HG02981 (cell line): ENCODE measurements around the gene APLNR.

Experiments
- ATAC-seq: cut with Tn5 transposase; IDR thresholded peaks from one replicate; pipeline ENCODE4 v1.9.1; 2021; ENCODE audit warnings: mild to moderate bottlenecking, moderate library complexity; ENCODE audit not compliant: unreplicated experiment

The APLNR gene

GRCh38 chr11:57251491-57252104, 14.5 kb upstream of the APLNR start:
- ATAC-seq = no peak

- no peak for ATAC-seq
Measured at GRCh38 chr11:57251037-57251436, 14.0 kb upstream of the APLNR start.

- no peak for ATAC-seq
Measured at GRCh38 chr11:57249384-57250319, 12.6 kb upstream of the APLNR start.

GRCh38 chr11:57248780-57249383, 11.8 kb upstream of the APLNR start:
- peak; percentile 59 for ATAC-seq

GRCh38 chr11:57244911-57245310, 7.9 kb upstream of the APLNR start:
- no peak for ATAC-seq

- no peak for ATAC-seq
Measured at GRCh38 chr11:57241353-57241972, 4.4 kb upstream of the APLNR start.

- no peak for ATAC-seq
Measured at GRCh38 chr11:57240757-57241156, 3.7 kb upstream of the APLNR start.

GRCh38 chr11:57240007-57240406, 3.0 kb upstream of the APLNR start:
- no peak for ATAC-seq

GRCh38 chr11:57239348-57239747, 2.3 kb upstream of the APLNR start:
- no peak for ATAC-seq

- no peak for ATAC-seq
Measured at GRCh38 chr11:57235761-57236703, 1.0 kb downstream of the APLNR start.

GRCh38 chr11:57233702-57234101, 3.3 kb downstream of the APLNR start:
- no peak for ATAC-seq

- no peak for ATAC-seq
Measured at GRCh38 chr11:57231539-57232253, 5.4 kb downstream of the APLNR start.

GRCh38 chr11:57230791-57231538, 6.1 kb downstream of the APLNR start:
- no peak for ATAC-seq

GRCh38 chr11:57230316-57230715, 6.7 kb downstream of the APLNR start:
- no peak for ATAC-seq

GRCh38 chr11:57228600-57228999, 8.4 kb downstream of the APLNR start:
- no peak for ATAC-seq

- ATAC-seq = no peak
Measured at GRCh38 chr11:57224537-57224936, 12.5 kb downstream of the APLNR start.

- ATAC-seq = no peak
Measured at GRCh38 chr11:57224128-57224527, 12.9 kb downstream of the APLNR start.

- no peak for ATAC-seq
Measured at GRCh38 chr11:57223601-57224000, 13.4 kb downstream of the APLNR start.

GRCh38 chr11:57222239-57222638, 14.8 kb downstream of the APLNR start:
- no peak for ATAC-seq
